Esophagus squamous epithelium (tissue), 5 donors: ENCODE data around the gene UVRAG. TPM values are rescaled to one million over a fixed set of nuclear protein-coding genes. Genes with fewer than 3 reads are reported as not detected.

Source experiments
- DNase-seq: peaks from one replicate; lab custom pipeline; 2025; lab: John Stamatoyannopoulos, UW
- H3K27ac ChIP-seq, 4 donors: fragments of 200-600 bp; sonication (generic); one replicate each; pipeline ENCODE4 v1.5.1; 2016 to 2019; ENCODE audit warnings: mild to moderate bottlenecking in 1 of 4
- H3K27me3 ChIP-seq, 4 donors: fragments of 200-600 bp; sonication (generic); 1 replicate in 3 of 4; 2 replicates in 1 of 4; pipeline versions ENCODE4 v1.5.1 to v1.6.0; 2017 to 2021; ENCODE audit warnings: antibody characterized with exemption in 1 of 4
- H3K36me3 ChIP-seq, 3 donors: fragments of 200-600 bp; sonication (generic); one replicate each; pipeline ENCODE4 v1.5.1; 2016 to 2019
- H3K4me1 ChIP-seq, 3 donors: fragments of 200-600 bp; sonication (generic); one replicate each; pipeline ENCODE4 v1.5.1; 2017 to 2019
- H3K4me3 ChIP-seq, 4 donors: fragments of 200-600 bp; sonication (generic); 1 replicate in 3 of 4; 2 replicates in 1 of 4; pipeline ENCODE4 v1.5.1; 2016 to 2019; ENCODE audit warnings: mild to moderate bottlenecking in 2 of 4, moderate library complexity in 1 of 4
- H3K9me3 ChIP-seq, 3 donors: fragments of 200-600 bp; sonication (generic); one replicate each; pipeline ENCODE4 v1.5.1; 2016 to 2019
- CTCF ChIP-seq, 6 experiments: fragments of 450-650 bp in 4 of 6; fragments of 200-600 bp in 2 of 6; sonication (generic) in 2 of 6; IDR thresholded peaks; one replicate each; pipeline ENCODE4 v1.5.1; 2016 to 2019; ENCODE audit warnings: antibody characterized with exemption in 6 of 6, mild to moderate bottlenecking in 4 of 6, moderate library complexity in 4 of 6
- POLR2A ChIP-seq, 4 donors: fragments of 450-650 bp; IDR thresholded peaks; one replicate each; pipeline ENCODE4 v1.6.1; 2017; ENCODE audit warnings: antibody characterized with exemption in 4 of 4, mild to moderate bottlenecking in 4 of 4, moderate library complexity in 3 of 4
- WGBS, 2 donors: methylation state at CpG; one replicate each; pipeline ENCODE4 v1.1.5; 2018; 5-methylcytosine and 5-hydroxymethylcytosine counted together
- intact Hi-C: fragments of 100-400 bp; cut with DNase I; formaldehyde crosslinking; loops from one replicate; pipeline ENCODE4 v1.15.0; 2022
- total RNA-seq, 4 donors: library from RNA; depleted of rRNA; stranded (reverse); fragments of >200 nt; gene quantifications; one replicate each; pipeline ENCODE4 v1.1.0, GENCODE V29; 2016
- donor health status: DM: yes; HTN: yes; CAD: no.

The UVRAG gene
- total RNA-seq, 4 donors from 2014 or later, result 3.5 to 15.4 (median 8.5) TPM

- Histone ChIP-seq H3K36me3 (no peaks in the 10 kb centered on the region), H3K27me3 (peaks cover 0 to 48% (median 0%) of the 10 kb centered on the region in 4 donors), H3K4me1 (peaks cover 13 to 35% (median 18%) of the 10 kb centered on the region in 3 donors), H3K9me3 (no peaks in the 10 kb centered on the region), H3K27ac (peak within 1 kb of the TSS in 3 of 4 donors; percentile 40 to 60 (median 58)), H3K4me3 (peak within 1 kb of the TSS; percentile 32 to 72 (median 48))
- 0 to 49% methylated on average over 1 to 4 of the region's 66 CpGs for WGBS, 2 donors
- TF ChIP-seq CTCF (IDR thresholded peaks at IDR 0.05), result peak in 1 of 6 experiments; percentile 8
- TF ChIP-seq POLR2A (IDR thresholded peaks at IDR 0.05), result peak in 1 of 4 donors; percentile 12
- intact Hi-C loops, result no loop called here
- no peak for DNase-seq
These were observed 46.7 kb upstream of the UVRAG start, which contains the start of gene DGAT2 for GRCh38 chr11:75768112-75768908. Gene DGAT2 (plus strand): TSS chr11:75768778. CDS start chr11:75768992, 214 bp downstream.

- intact Hi-C loops, result no loop called here
- Histone ChIP-seq H3K4me3 (peak overlapping the region; percentile 32 to 72 (median 48)), H3K4me1 (peaks cover 13 to 35% (median 18%) of the 10 kb centered on the region in 3 donors), H3K36me3 (no peaks in the 10 kb centered on the region), H3K9me3 (no peaks in the 10 kb centered on the region), H3K27me3 (peaks cover 0 to 48% (median 0%) of the 10 kb centered on the region in 4 donors), H3K27ac (peak overlapping the region in 3 of 4 donors; percentile 40 to 60 (median 58))
- DNase-seq, result no peak
- TF ChIP-seq CTCF (IDR thresholded peaks at IDR 0.05), result no peak
- WGBS, 2 donors, result 19% methylated on average over 13 to 22 of the region's 46 CpGs
These were observed 45.9 kb upstream of the UVRAG start for GRCh38 chr11:75768909-75769771.

- no peak for DNase-seq
- intact Hi-C loops, result no loop called here
- peak overlapping the region in 2 of 4 donors; percentile 41 to 56 for H3K4me3 ChIP-seq
- H3K9me3 ChIP-seq, result no peaks in the 10 kb centered on the region
- 87 to 92% methylated on average over 3 to 5 of the region's 5 CpGs for WGBS, 2 donors
- H3K4me1 ChIP-seq, result peaks cover 13 to 35% (median 18%) of the 10 kb centered on the region in 3 donors
- no peaks in the 10 kb centered on the region for H3K36me3 ChIP-seq
- H3K27me3 ChIP-seq, result peaks cover 0 to 48% (median 0%) of the 10 kb centered on the region in 4 donors
- no peak overlapping the region for H3K27ac ChIP-seq
- TF ChIP-seq POLR2A (IDR thresholded peaks at IDR 0.05), result no peak
- no peak for TF ChIP-seq CTCF (IDR thresholded peaks at IDR 0.05)
These were observed 44.9 kb upstream of the UVRAG start for GRCh38 chr11:75770102-75770501.

GRCh38 chr11:75771646-75772410 lies 43.2 kb upstream of the UVRAG start:
- TF ChIP-seq POLR2A (IDR thresholded peaks at IDR 0.05) (no peak), CTCF (IDR thresholded peaks at IDR 0.05) (no peak)
- WGBS, 2 donors, result 72 to 74% methylated on average over 3 to 5 of the region's 6 CpGs
- H3K4me3 ChIP-seq, result no peak overlapping the region
- peaks cover 0 to 40% (median 0%) of the 10 kb centered on the region in 4 donors for H3K27me3 ChIP-seq
- no peak for DNase-seq
- no peak overlapping the region for H3K27ac ChIP-seq
- H3K4me1 ChIP-seq, result peaks cover 13 to 35% (median 18%) of the 10 kb centered on the region in 3 donors
- no peaks in the 10 kb centered on the region for H3K36me3 ChIP-seq
- H3K9me3 ChIP-seq, result no peaks in the 10 kb centered on the region
- intact Hi-C loops, result no loop called here
